Keratinocyte (primary cell): ENCODE data around the gene TPRG1L.

ENCODE experiments used
- CTCF ChIP-seq, 3 experiments: IDR thresholded peaks in 1 of 3; conservative IDR thresholded peaks in 1 of 3; optimal IDR thresholded peaks in 1 of 3; 2 replicates in 2 of 3; 3 replicates in 1 of 3; pipeline versions ENCODE3 to v1.5.1; 2011; ENCODE audit warnings: low read length in 3 of 3, mild to moderate bottlenecking in 3 of 3, moderate library complexity in 2 of 3, control low read depth in 1 of 3, inconsistent platforms in 1 of 3; ENCODE audit not compliant: insufficient read depth in 2 of 3; ENCODE audit errors: extremely low read depth in 1 of 3
- EZH2 ChIP-seq: IDR thresholded peaks from one replicate; pipeline ENCODE4 v1.6.1; 2012; ENCODE audit warnings: inconsistent platforms, mild to moderate bottlenecking, low read length, moderate library complexity

- no peak for TF ChIP-seq CTCF (optimal IDR thresholded peaks at IDR 0.05 in 1 of 3, IDR thresholded peaks at IDR 0.05 in 1 of 3, conservative IDR thresholded peaks at IDR 0.05 in 1 of 3; ENCODE audit: extremely low read depth in 1 of 3, insufficient read depth in 2 of 3, low read length in 3 of 3)
- no peak for TF ChIP-seq EZH2
Measured at GRCh38 chr1:3590139-3590763, 34.6 kb upstream of the TPRG1L start.
